ENCODE results near the gene RIC3. TPM values are rescaled to one million over a fixed set of nuclear protein-coding genes. Genes with fewer than 3 reads are reported as not detected.

Gene RIC3
- total and polyA plus RNA-seq, 2 of the 8 experiments (the other 6 are each of a cell fraction or from before 2014, with no cell fraction given): 6.4 to 15.5 TPM

DNA sequence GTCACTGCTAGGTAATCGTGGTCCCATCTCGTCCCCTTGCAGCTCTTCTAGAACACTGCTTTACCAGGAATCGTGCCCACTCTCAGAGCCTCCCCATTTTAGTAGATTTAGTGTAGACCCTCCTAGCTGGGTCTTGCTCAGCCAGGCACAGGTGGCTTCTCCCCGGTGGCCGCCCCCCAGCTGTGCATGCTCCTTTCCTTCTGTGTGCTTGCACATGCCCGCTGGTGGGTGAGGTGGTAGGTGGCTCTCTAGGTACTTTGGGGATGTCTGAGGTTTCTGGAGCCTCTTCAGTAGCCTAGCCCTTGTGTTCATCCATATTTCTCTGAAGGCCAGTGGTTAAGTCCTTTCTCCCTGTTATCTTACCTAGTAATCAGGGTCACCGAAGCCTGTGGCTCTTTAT, 82.3 kb downstream of the RIC3 start:
- TF ChIP-seq, protein P1, sequence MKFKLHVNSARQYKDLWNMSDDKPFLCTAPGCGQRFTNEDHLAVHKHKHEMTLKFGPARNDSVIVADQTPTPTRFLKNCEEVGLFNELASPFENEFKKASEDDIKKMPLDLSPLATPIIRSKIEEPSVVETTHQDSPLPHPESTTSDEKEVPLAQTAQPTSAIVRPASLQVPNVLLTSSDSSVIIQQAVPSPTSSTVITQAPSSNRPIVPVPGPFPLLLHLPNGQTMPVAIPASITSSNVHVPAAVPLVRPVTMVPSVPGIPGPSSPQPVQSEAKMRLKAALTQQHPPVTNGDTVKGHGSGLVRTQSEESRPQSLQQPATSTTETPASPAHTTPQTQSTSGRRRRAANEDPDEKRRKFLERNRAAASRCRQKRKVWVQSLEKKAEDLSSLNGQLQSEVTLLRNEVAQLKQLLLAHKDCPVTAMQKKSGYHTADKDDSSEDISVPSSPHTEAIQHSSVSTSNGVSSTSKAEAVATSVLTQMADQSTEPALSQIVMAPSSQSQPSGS (IDR thresholded peaks at IDR 0.05; ENCODE audit: low read length): no peak
- no peak for TF ChIP-seq KDM1A (IDR thresholded peaks at IDR 0.05; ENCODE audit: borderline replicate concordance, low read length)
- TF ChIP-seq, protein P2, sequence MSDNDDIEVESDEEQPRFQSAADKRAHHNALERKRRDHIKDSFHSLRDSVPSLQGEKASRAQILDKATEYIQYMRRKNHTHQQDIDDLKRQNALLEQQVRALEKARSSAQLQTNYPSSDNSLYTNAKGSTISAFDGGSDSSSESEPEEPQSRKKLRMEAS (IDR thresholded peaks at IDR 0.05): no peak
- no peak for TF ChIP-seq SAP30 (IDR thresholded peaks at IDR 0.05; ENCODE audit: insufficient read depth, insufficient replicate concordance, low read length)
- no peak for TF ChIP-seq SP2 (IDR thresholded peaks at IDR 0.05; ENCODE audit: low read length)
- no peak for TF ChIP-seq SRF (IDR thresholded peaks at IDR 0.05; ENCODE audit: low read depth, low read length)
- no peak for TF ChIP-seq EZH2 (IDR thresholded peaks at IDR 0.05; ENCODE audit: low read depth, low read length, severe bottlenecking)
- Histone ChIP-seq H3K23ac (ENCODE audit: insufficient read length) (no peak overlapping the region), H2AFZ (ENCODE audit: low read length) (no peak overlapping the region), H3K4ac (replicated peaks; ENCODE audit: insufficient read length, low read depth, low read length) (no peak overlapping the region), H3K27me3 (replicated peaks in 1 of 4; ENCODE audit: control insufficient read depth in 3 of 4, extremely low read depth in 1 of 4, insufficient read depth in 3 of 4, low read length in 3 of 4) (peaks cover 0 to 9% (median 4%) of the 10 kb centered on the region in 4 experiments; a peak in 5 of 7 replicates), H2BK120ac (replicated peaks; ENCODE audit: low read depth, low read length) (no peak overlapping the region), H2BK15ac (ENCODE audit: low read length) (no peak overlapping the region), H3K9ac (replicated peaks in 1 of 4; ENCODE audit: extremely low read depth in 1 of 4, low read depth in 3 of 4, low read length in 3 of 4) (no peak overlapping the region), H3K27ac (ENCODE audit: low read depth, low read length) (no peak overlapping the region), H3K79me2 (ENCODE audit: control insufficient read depth in 1 of 2, insufficient read depth in 2 of 2, low read length in 2 of 2) (peaks cover 0 to 27% of the 10 kb centered on the region in 2 experiments; a peak in 2 of 4 replicates), H2BK20ac (ENCODE audit: low read length) (no peak overlapping the region), H3K4me1 (replicated peaks in 1 of 4; ENCODE audit: control insufficient read depth in 3 of 4, insufficient read depth in 4 of 4, low read length in 3 of 4) (peaks cover 14 to 52% (median 32%) of the 10 kb centered on the region in 4 experiments), H3K79me1 (ENCODE audit: low read depth, low read length) (peaks cover 26% of the 10 kb centered on the region), H4K20me1 (replicated peaks in 1 of 2; ENCODE audit: control insufficient read depth in 1 of 2, insufficient read depth in 2 of 2, low read length in 2 of 2) (peaks cover 4 to 42% of the 10 kb centered on the region in 2 experiments), H4K8ac (ENCODE audit: extremely low read depth, insufficient read depth, low read length) (no peak overlapping the region), H3K4me3 (ENCODE audit: extremely low read depth in 1 of 4, insufficient read depth in 2 of 4, low read depth in 3 of 4, low read length in 4 of 4) (no peak overlapping the region), H3K56ac (replicated peaks; ENCODE audit: insufficient read length, low read depth, low read length) (no peak overlapping the region), H4K5ac (ENCODE audit: insufficient read length, low read depth, low read length) (no peak overlapping the region), H2AK5ac (ENCODE audit: low read depth, low read length) (no peak overlapping the region; the same call in 1 of the 2 replicates), H3K23me2 (ENCODE audit: low read depth, low read length) (peaks cover 5% of the 10 kb centered on the region; the same call in 1 of the 2 replicates), H2BK5ac (ENCODE audit: low read depth, low read length) (no peak overlapping the region), H2BK12ac (ENCODE audit: low read depth, low read length) (0 out of 2 replicates have a peak overlapping the region, but pooled peaks have one; percentile 39), H3K18ac (ENCODE audit: extremely low read depth, low read length) (no peak overlapping the region), H3K14ac (ENCODE audit: insufficient read length) (no peak overlapping the region), H3K4me2 (ENCODE audit: insufficient read depth in 1 of 2, low read depth in 2 of 2, low read length in 2 of 2) (no peak overlapping the region), H3K9me3 (ENCODE audit: insufficient read depth in 2 of 2, low read depth in 1 of 2, low read length in 1 of 2) (no peaks in the 10 kb centered on the region), H4K91ac (replicated peaks; ENCODE audit: insufficient read length, low read length) (no peak overlapping the region), H3K36me3 (ENCODE audit: control insufficient read depth in 2 of 4, insufficient read depth in 4 of 4, low read length in 3 of 4) (no peaks in the 10 kb centered on the region)
- ChIA-PET POLR2A (ENCODE audit: partially characterized antibody) (interaction anchor here (0.9 kb wide), 2 partner anchors 20 to 85 kb away, joined by 3 read pairs; no protein-coding TSS in a partner anchor), CTCF (ENCODE audit: partially characterized antibody) (interaction anchor here (1.5 to 30.2 kb wide), 10 partner anchors 8 to 81 kb away, joined by 7 to 1283 read pairs (median 102); no protein-coding TSS in a partner anchor)
- WGBS, 2 experiments (ENCODE audit: extremely low coverage in 1 of 2, insufficient coverage in 1 of 2, insufficient read length in 1 of 2, insufficient replicate concordance in 2 of 2, low coverage in 1 of 2, low lambda C conversion rate in 2 of 2, missing lambda C conversion rate in 1 of 2): 76% methylated on average over 7 of the region's 7 CpGs; no CpG with 5 or more reads in 1 of the 2 experiments
- DNase-seq (ENCODE audit: low read depth in 1 of 2, low spot score in 2 of 2) (no peak), FAIRE-seq (no peak)
